ENCODE results near the gene NCEH1. TPM values are rescaled to one million over a fixed set of nuclear protein-coding genes. Genes with fewer than 3 reads are reported as not detected.

NCEH1 gene
- total and polyA plus RNA-seq, 10 of the 15 experiments (the other 5 are each of a cell fraction or from before 2014, with no cell fraction given) = 1.8 to 8.1 (median 4.5) TPM

- no TSS peak for BruUV-seq (replicated peaks)
- 100% methylated on average over 3 of the region's 3 CpGs for WGBS (ENCODE audit: insufficient coverage, insufficient replicate concordance, low lambda C conversion rate, missing lambda C conversion rate)
Observed at GRCh38 chr3:172604895-172605646, 105.8 kb downstream of the NCEH1 start.

GRCh38 chr3:172601066-172601832, 109.6 kb downstream of the NCEH1 start:
- CTCF ChIA-PET = interaction anchor here (0.7 to 2.7 kb wide), 9 partner anchors 7 to 465 kb away, joined by 3 to 10 read pairs (median 3); no protein-coding TSS in a partner anchor
- TF ChIP-seq EP300 (IDR thresholded peaks at IDR 0.05; ENCODE audit: borderline replicate concordance in 1 of 2, control insufficient read depth in 1 of 2, low read depth in 2 of 2, low read length in 2 of 2) = no peak
- TF ChIP-seq CEBPZ (IDR thresholded peaks at IDR 0.05; ENCODE audit: low read depth, low read length) = no peak
- no peak for TF ChIP-seq NFYA (IDR thresholded peaks at IDR 0.05; ENCODE audit: borderline replicate concordance, low read depth, low read length)
- no peak for TF ChIP-seq ZBTB40 (IDR thresholded peaks at IDR 0.05; ENCODE audit: borderline replicate concordance)
- no peak for TF ChIP-seq STAT1 (conservative IDR thresholded peaks at IDR 0.05)

More at GRCh38 chr3:172604895-172605646, 105.8 kb downstream of the NCEH1 start:
- in situ Hi-C loops (cut with MboI) (no loop called here), intact Hi-C loops (cut with micrococcal nuclease; ENCODE audit: unreplicated experiment) (no loop called here)
- ChIA-PET SMC1A (ENCODE audit: uncharacterized antibody, unreplicated experiment) (no interaction called here), CTCF (interaction anchor here (6.0 kb wide), 1 partner anchor 9 kb away, joined by 42 read pairs; no protein-coding TSS in a partner anchor), POLR2A (no interaction called here), RAD21 (ENCODE audit: unreplicated experiment) (no interaction called here)
- ATAC-seq (no peak), FAIRE-seq (no peak), DNase-seq (ENCODE audit: low read depth, low spot score) (no peak)
- Histone ChIP-seq H3K4me3 (no peak overlapping the region), H3K4me1 (ENCODE audit: control insufficient read depth, insufficient read depth, low read length) (no peaks in the 10 kb centered on the region), H3K79me2 (ENCODE audit: control insufficient read depth, insufficient read depth, low read length) (no peaks in the 10 kb centered on the region), H3K4me2 (ENCODE audit: control insufficient read depth, insufficient read depth) (no peak overlapping the region), H3K36me3 (ENCODE audit: control insufficient read depth in 2 of 2, insufficient read depth in 2 of 2, low read length in 1 of 2) (no peaks in the 10 kb centered on the region), H4K20me1 (ENCODE audit: control insufficient read depth, insufficient read depth) (no peaks in the 10 kb centered on the region), H3K9ac (ENCODE audit: control insufficient read depth, insufficient read depth, low read length) (no peak overlapping the region), H3K9me3 (replicated peaks; ENCODE audit: control insufficient read depth, insufficient read depth, low read length) (no peaks in the 10 kb centered on the region; the same call in 2 of the 3 replicates), H2AFZ (ENCODE audit: control insufficient read depth, low read depth, low read length) (no peak overlapping the region), H3K27ac (ENCODE audit: control insufficient read depth, insufficient read depth) (no peak overlapping the region), H3K27me3 (replicated peaks in 1 of 2; ENCODE audit: control insufficient read depth in 2 of 2, insufficient read depth in 2 of 2, low read length in 1 of 2) (no peaks in the 10 kb centered on the region)
- TF ChIP-seq CHD2 (IDR thresholded peaks at IDR 0.05; ENCODE audit: borderline replicate concordance, low read depth, low read length) (no peak), ZNF24 (IDR thresholded peaks at IDR 0.05) (peak; percentile 68)

More at GRCh38 chr3:172601066-172601832, 109.6 kb downstream of the NCEH1 start:
- no peaks in the 10 kb centered on the region for H3K79me2 ChIP-seq (ENCODE audit: control insufficient read depth, insufficient read depth, low read length)
- H3K27me3 ChIP-seq (replicated peaks in 1 of 2; ENCODE audit: control insufficient read depth in 2 of 2, insufficient read depth in 2 of 2, low read length in 1 of 2) = no peaks in the 10 kb centered on the region
- no peak overlapping the region for H3K4me3 ChIP-seq
- WGBS (ENCODE audit: insufficient coverage, insufficient replicate concordance, low lambda C conversion rate, missing lambda C conversion rate) = 59% methylated on average over 3 of the region's 3 CpGs
- no TSS peak for BruUV-seq (replicated peaks)
- H4K20me1 ChIP-seq (ENCODE audit: control insufficient read depth, insufficient read depth) = no peaks in the 10 kb centered on the region
- no peaks in the 10 kb centered on the region for H3K36me3 ChIP-seq (ENCODE audit: control insufficient read depth in 2 of 2, insufficient read depth in 2 of 2, low read length in 1 of 2)
- no peak overlapping the region for H3K9ac ChIP-seq (ENCODE audit: control insufficient read depth, insufficient read depth, low read length)
- no peaks in the 10 kb centered on the region for H3K4me1 ChIP-seq (ENCODE audit: control insufficient read depth, insufficient read depth, low read length)
- DNase-seq (ENCODE audit: low read depth, low spot score) (no peak), ATAC-seq (no peak), FAIRE-seq (no peak)
- RAD21 ChIA-PET (ENCODE audit: unreplicated experiment) = no interaction called here
- intact Hi-C loops (cut with micrococcal nuclease; ENCODE audit: unreplicated experiment) (no loop called here), in situ Hi-C loops (cut with MboI) (no loop called here)
- SMC1A ChIA-PET (ENCODE audit: uncharacterized antibody, unreplicated experiment) = interaction anchor here (0.6 to 1.6 kb wide), 2 partner anchors 12 to 123 kb away, joined by 3 to 4 read pairs; no protein-coding TSS in a partner anchor
- no peak overlapping the region for H2AFZ ChIP-seq (ENCODE audit: control insufficient read depth, low read depth, low read length)
- H3K9me3 ChIP-seq (replicated peaks; ENCODE audit: control insufficient read depth, insufficient read depth, low read length) = no peaks in the 10 kb centered on the region; the same call in 2 of the 3 replicates
- H3K4me2 ChIP-seq (ENCODE audit: control insufficient read depth, insufficient read depth) = no peak overlapping the region
- H3K27ac ChIP-seq (ENCODE audit: control insufficient read depth, insufficient read depth) = no peak overlapping the region
- POLR2A ChIA-PET = no interaction called here
